ENCODE measurements around the gene CES3.
A peak's percentile ranks its signal among the peaks of the same experiment; 100 is the strongest.

CES3 gene, protein sequence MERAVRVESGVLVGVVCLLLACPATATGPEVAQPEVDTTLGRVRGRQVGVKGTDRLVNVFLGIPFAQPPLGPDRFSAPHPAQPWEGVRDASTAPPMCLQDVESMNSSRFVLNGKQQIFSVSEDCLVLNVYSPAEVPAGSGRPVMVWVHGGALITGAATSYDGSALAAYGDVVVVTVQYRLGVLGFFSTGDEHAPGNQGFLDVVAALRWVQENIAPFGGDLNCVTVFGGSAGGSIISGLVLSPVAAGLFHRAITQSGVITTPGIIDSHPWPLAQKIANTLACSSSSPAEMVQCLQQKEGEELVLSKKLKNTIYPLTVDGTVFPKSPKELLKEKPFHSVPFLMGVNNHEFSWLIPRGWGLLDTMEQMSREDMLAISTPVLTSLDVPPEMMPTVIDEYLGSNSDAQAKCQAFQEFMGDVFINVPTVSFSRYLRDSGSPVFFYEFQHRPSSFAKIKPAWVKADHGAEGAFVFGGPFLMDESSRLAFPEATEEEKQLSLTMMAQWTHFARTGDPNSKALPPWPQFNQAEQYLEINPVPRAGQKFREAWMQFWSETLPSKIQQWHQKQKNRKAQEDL

DNA sequence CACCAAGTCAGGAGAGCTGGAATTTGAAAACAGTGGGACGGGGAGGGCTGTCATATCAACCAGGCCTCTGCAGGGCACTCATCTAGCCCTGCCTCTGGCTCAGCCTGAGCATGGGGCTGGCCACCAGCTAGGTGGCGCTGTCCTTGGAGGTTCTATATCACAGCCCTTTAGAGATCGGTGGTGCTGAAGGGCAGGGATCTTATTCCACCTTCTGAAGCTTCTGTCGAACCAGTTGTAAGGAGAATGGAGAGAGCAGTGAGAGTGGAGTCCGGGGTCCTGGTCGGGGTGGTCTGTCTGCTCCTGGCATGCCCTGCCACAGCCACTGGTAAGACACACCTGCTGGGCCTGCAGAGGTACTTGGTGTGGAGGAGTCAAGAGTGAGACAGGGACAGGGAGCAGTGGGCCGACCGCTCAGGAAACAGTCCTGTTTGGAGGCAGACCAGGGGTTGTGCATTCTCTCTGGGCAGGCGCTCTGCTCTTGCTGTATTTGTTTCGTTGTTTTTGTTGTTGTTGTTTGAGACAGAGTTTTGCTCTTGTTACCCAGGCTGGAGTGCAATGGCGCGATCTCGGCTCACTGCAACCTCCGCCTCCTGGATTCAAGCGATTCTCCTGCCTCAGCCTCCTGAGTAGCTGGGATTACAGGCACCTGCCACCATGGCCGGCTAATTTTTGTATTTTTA lies at the start of gene CES3:
CES3 (plus strand) TSS at position 202 of the 680 bp plus-strand sequence; CDS start at position 244, 42 bp downstream.
- DNase-seq (ENCODE audit: low read depth in 2 of 3, low spot score in 1 of 3) = peak; percentile 64 to 69 (median 65)

DNA sequence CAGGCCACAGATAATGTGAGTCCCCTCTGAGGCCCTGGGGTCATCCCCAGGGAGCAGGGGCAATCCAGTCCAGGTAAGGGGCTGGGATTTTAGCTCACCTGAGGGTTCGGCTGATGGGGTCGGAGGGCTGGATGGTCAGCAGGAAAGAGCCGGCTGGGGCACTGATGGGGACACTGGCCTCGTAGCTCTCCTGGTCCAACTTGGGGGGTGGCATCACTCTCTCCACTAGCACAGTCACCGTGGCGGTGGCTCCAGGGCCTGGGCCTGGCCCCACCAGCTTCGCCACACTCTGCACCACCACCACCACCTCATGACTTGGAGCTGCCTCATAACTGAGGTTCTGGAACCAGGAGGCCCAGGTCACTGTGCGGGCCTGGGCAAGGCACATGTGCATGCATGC lies 49.3 kb upstream of the CES3 start:
- no peak for DNase-seq (ENCODE audit: low read depth in 2 of 3, low spot score in 1 of 3)

DNA sequence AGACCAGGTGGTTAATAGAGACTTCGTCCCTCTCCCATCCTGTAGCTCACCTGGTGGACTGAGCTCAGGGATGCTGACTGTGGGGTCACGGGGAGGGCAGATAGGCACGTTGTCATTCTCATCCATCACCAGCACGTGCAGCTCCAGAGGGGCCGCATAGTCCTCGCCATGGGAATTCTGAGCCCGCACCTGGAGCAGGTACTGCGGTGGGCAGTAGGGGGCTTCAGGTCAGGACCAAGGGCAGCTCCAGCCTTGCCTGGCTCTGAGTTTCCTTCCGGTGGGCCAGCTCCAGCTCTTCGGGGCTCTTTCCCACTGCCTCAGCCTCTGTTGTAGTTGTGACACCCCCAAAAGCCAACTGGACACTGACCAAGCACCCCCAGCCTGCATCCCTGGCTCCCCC lies 48.0 kb upstream of the CES3 start:
- no peak for DNase-seq (ENCODE audit: low read depth in 2 of 3, low spot score in 1 of 3)

DNA sequence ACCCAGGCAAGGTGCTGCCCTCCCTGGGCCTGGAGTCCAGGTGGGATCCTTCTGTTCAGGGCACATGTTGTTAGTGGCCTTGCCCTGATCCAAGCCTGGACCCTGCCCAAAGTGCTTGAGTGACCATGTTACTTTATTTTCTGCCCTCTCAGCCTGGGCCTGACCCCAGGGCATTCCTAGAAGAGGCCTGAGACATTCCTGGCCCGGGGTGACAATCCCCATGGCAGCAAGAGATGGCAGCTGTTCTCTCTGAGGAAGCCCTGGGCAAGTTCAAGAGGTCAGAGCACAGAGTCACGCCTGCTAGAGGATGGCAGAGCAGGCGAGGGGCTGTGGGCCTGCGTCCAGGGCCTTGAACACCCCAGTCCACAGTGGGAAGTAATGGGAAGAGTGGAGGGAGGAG lies 47.4 kb upstream of the CES3 start:
- DNase-seq (ENCODE audit: low read depth in 2 of 3, low spot score in 1 of 3) = no peak

DNA sequence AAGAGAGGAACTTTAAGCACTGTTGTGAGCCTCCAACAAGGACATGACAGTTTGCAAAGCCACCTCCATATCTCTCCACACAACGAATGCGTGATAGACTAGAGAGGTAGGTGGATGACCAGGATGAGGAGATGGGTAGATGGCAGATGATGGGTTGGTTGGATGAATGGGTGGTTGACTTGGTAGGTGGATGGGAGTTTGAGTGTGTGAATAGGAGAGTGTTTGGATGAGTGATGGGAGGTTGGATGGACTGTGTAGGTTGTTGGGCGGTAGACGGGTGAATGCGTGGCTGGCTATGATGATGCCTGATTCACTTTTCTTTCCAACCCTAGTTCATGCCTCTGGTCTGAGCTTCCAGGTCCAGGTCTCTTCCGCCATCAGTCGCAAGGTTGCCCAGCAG lies 46.5 kb upstream of the CES3 start:
- DNase-seq (ENCODE audit: low read depth in 2 of 3, low spot score in 1 of 3) = no peak

DNA sequence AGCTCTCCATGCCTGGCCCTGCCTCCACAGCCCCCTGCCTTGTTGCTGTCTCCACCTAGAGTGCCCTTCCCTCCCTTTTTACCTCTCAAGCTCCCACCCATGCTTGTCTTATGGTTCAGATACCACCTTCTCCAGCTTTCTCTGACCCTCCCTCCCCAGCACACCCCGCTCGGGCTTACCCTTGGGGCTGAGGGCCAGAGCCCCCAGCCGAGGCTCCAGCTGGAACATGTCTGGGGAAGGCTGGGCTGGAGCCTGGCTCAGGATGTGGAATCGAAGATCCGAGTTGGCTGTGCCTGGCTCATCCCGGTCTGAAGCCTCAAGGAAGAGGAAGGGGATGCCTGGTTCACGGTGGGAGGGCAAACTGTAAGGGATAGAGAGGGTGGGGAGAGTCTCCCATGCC lies 46.0 kb upstream of the CES3 start:
- no peak for DNase-seq (ENCODE audit: low read depth in 2 of 3, low spot score in 1 of 3)

DNA sequence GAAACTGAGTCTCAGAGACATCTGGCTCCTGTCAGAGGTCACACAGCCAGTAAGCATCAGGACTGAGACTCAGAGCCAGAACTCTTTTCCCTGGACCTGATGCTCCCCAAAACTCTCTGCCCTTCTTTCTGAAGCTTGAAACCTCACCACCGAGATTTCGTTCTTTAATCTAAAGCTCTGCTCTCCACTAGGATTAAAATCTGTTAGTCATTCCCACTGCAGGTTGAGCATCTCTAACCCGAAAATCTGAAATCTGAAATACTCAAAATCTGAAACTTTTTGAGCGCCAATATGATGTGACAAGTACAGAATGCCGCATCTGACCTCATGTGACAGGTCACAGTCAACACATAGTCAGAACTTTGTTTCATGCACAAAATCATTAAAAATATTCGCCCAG lies 44.5 kb upstream of the CES3 start:
- no peak for DNase-seq (ENCODE audit: low read depth in 2 of 3, low spot score in 1 of 3)

DNA sequence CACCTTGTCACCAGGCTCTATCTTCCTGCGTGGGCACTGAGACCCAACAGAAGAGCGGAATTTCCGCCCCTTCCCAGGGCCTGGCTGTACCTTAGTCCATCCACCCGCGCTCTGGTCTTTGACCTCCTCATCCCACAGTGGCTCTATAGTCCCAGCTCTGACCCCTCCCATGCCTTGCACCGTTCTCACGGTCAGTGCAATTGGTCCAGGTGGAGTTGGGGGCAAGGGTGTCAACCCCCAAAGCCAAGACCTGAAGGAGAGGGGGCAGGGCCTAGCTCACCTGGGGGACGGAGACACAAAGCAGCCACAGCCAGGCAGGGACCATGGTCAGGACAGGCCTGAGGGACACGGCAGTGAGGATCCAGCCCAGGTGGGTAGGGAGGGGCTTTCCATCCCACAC lies 43.3 kb upstream of the CES3 start:
- DNase-seq (ENCODE audit: low read depth in 2 of 3, low spot score in 1 of 3) = no peak

DNA sequence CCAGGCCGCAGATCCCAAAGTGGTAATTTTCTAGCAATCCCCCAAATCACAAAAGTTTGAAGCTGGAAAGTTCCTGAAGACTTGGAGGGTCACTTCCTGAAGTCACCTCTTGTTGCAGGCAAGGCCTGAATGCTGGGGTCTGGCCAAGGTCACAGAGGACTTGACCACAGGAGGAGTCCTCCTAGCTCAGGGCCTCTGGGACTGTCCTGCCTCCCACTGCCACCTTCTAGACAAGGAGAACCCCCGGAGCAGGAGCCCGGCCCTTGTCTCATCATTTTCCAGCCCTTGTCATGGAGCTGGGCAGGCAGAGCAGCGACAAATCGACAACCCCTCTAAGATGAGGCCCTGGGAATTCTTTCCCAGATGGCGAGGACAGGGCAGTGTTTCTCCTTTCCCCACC lies 42.7 kb upstream of the CES3 start:
- DNase-seq (ENCODE audit: low read depth in 2 of 3, low spot score in 1 of 3) = no peak

DNA sequence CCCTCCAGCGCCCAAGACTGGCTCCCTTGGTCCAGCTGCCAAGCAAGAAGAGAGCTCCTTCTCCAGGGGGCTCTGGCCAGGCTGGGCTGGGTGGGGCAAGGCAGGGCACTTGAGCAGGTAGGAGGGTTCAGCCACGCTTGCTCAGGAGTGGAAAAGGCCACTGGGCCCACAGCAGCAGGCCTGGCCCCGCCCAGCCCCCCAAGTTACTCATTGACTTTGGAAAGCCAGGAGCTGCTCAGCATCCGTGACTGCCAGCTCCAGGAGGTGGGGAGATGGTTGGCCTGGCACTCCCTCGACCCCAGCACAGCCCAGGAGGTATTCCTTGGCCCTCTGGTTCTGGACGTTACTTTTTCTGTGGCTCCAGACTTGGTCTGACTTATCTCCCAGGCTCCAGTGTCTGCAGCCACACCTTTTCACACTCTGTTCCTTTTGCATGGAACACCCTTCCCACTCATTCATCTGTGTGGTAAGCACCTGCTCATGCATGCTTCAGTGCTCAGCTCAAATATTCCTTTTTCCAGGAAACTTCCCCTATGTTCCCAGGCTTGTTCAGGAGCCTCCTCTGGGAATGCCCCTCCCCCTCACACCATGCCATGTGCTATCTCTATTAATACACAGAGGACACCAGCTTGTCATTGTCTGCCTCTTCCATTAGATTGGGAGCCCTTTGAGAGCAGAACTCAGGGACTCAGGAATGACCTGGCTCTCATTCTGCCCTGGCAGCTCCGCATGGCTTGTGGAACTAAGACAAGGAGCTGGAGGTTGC lies 42.1 kb upstream of the CES3 start, which contains the start of gene CDH16:
CDH16 (minus strand) TSS at position 83 of the 766 bp plus-strand sequence. CDS start 820 bp downstream, outside the sequence.
- no peak for DNase-seq (ENCODE audit: low read depth in 2 of 3, low spot score in 1 of 3)

DNA sequence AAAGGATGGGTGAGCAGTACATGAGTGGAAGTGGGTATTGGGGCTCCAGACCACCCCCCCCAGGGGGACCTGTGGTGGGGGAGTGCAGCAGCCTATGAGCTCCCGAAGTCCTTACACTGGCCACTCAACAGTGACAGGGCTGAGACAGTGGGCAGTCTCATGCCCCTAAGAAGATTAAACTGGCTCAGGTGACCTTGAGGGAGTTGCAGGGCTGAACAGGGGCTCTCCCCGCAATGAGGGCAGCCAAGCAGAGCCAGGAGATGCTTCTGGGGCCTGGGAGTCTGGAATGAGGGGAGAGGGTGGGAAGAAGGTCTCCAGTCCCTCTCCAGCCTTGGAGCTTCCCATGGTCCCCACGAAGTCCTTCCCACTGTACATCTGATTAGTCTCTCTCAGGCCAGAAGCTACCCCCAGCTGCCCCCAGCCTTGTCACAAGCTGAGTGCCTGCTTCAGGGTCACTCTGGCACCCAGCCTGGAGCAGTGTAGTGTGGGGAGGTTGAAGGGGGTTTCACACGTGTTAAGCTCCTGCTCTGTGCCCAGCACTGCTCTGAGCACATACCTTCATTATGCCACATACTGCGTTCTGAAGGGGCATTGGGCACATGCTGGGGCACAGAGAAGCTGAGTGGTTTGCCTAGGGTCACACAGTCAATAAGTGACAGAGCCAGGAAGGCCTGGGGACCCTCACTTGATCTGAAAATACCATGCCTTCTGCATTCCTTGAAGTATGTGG lies 41.3 kb upstream of the CES3 start:
- DNase-seq (ENCODE audit: low read depth in 2 of 3, low spot score in 1 of 3) = no peak

DNA sequence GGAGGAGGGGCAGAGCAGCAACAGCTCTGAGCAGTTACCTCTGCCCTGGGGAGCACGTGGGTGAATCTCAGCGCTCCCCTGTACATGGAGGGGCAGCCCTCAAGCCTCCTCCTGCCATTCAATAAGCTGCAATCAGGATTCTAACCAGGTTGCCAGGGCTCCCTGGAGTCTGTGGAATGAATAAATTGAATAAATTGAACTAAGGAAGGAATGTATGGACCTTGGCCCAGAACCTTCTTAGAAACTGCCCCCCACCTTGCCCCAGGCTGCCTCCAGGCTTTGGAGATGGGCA lies 40.8 kb upstream of the CES3 start:
- no peak for DNase-seq (ENCODE audit: low read depth in 2 of 3, low spot score in 1 of 3)

DNA sequence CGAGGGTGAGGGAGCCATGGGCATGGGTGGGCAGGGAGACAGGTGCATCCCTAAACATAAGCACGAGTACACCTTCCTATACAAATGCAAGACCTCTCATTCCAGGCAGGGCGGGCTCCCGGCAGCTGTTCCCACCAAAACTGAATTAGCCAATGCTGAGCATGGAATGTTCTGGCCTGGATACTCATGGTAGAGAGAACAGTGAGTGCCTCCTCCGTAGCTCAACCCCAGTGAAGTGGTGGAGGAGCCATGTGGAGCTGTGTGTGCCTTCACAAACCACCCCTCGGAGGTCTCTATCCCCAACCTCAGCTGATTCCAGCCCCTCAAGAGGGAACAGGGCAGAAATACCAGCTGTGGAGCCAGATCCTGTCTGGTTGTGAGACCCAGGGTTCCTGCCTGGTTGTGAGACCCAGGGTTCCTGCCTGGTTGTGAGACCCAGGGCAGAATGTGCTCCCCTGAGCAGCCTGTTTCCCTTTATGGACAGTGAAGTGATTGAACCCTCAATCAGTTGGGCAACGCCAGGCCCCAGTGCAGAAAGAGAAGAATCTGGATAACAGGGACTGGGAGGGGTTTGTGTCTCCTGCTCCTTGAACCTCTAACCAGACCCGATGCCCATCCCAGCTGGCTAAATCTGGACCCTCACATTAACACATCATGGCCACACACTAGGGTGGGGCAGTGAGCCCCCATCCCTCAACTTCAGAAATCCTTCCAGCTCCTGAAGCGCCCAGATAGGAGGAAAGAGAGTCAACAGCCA lies 40.0 kb upstream of the CES3 start:
- no peak for DNase-seq (ENCODE audit: low read depth in 2 of 3, low spot score in 1 of 3)

DNA sequence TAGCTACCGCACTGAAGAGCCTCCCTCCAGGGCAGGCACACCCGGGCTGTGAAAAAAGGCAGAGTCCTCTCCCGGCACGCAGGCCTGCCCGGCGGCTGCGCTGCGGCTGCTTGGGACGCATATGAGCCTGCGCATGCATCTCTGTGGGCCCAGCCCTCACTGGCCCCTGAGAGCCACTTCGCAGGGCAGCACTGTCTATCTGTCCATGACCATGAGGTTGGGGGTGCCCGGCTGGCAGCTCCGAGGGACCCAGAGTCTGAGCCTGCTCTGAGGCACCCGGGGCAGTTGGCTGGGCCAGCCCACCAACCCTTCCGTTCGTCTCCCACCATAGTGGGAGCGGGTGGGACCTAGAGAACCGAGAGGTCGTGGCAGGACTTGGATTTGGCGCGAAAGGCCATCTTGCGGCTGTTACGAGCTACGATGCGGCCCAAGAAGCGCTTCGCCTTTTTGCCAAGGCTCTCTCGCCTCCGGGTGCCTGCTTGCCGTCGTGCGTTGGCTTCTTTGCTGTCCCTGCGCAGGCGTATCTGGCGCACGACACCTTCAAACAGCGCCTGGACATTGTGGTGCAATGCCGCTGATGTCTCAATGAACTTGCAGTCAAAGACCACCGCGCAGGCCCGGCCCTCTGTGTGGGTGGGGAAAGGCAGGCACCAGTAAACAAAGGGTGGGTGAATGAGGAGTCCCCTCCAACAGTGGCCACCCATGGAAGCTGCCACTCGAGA lies 39.2 kb upstream of the CES3 start:
- no peak for DNase-seq (ENCODE audit: low read depth in 2 of 3, low spot score in 1 of 3)

DNA sequence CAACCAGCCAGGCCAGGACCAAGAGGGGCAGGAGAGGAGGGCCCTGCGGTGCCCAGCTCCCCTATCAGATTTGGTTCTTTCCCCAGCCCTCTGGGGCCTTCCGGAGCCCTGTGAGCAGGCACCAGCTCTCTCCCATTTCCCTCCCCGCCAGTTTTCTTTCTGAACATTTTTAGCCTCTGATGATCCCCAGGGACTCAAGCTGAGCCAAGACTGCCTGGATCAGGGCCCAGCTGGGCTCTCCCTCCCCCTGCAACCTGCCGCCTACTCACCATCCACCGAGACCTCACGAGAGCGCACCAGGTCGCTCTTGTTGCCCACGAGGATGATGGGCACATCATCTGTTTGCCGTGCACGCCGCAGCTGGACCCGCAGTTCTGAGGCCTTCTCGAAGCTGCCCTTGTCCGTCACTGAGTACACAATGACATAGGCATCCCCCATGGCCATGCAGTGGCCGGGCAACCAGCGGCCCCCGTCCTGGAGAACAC lies 37.8 kb upstream of the CES3 start:
- DNase-seq (ENCODE audit: low read depth in 2 of 3, low spot score in 1 of 3) = no peak

DNA sequence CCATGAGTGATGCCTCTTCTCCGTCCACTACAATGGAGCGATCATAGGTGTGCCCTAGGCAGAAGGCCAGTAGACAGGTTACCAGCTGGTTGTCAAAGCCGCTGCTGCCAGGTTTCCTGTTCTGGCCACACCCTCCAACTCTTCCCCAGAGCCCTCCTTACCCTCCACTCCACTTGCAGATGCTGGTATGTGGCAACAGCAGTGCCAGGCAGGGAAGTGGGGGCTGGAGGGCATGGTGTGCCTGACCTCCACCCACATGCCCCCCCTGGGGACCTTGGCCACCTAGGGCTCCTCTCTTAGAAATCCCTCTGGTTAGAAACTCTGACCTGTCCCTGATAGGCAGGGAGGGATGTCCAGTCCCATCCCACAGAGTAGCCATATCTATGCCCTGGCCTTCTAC lies 37.2 kb upstream of the CES3 start:
- DNase-seq (ENCODE audit: low read depth in 2 of 3, low spot score in 1 of 3) = no peak

DNA sequence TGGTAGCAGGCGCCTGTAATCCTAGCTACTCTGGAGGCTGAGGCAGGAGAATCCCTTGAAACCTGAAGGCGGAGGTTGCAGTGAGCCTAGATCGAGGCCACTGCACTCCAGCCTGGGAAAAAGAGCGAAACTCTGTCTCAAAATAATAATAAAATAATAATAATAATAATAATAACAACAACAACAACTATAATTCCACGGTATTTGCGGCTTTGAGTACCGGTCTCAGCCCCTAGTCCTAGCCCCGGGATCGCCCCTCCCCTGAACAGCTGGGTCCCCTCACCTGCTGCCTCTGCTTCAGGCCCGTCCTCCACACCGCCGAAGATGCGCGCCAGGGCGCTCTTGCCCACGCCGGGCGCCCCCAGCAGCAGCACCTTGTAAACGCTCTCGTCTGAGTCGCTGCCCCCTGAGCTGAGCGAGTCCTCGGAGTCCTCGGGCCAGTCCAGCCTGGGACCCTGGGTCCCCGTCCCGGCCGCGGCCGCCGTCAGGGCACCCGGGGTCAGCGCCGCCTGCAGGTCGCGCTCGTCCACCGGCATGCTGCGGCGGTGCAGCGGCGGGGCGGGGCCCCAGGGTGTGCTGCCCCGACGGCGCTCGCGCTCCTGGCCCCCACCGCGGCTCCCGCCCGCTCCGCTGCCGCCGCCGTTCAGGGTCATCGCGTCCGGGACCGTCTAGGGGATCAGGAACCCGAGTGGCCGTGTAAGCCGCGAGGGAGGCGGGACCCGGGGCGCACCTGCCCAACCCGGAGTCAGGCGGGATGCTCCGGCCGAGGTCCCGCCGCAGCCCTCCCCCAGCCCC lies 36.3 kb upstream of the CES3 start:
- DNase-seq (ENCODE audit: low read depth in 2 of 3, low spot score in 1 of 3) = peak in 1 of 3 donors; percentile 23

DNA sequence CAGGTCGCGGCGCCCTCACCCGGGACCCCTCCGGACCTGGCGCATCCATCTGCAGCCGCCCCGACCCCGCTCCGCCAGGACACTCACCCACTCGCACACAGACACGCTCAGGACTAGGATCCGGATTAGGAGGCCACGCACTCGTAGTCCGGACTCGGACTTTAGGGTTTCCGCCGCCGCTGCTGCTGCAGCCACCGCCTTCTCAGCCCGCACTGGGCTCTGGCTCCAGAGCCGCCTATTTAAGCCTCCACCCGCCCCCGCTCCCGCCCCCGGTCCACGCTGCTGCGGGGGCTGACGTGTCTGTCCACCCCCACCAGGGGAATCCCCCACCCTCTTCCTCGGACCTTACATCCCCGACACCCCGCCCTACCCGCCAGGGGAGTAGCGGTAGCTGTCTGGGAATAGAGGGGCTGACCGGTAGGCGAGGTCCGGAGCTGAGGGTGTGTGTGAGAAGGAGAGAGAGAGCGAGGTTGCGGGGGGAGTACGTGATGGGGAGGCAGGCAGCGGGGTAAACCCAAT lies 35.7 kb upstream of the CES3 start, which contains the start of gene RRAD:
RRAD (minus strand) TSS at position 214 of the 519 bp plus-strand sequence. CDS start 356 bp downstream, outside the sequence.
- DNase-seq (ENCODE audit: low read depth in 2 of 3, low spot score in 1 of 3) = no peak
